Measurements from ENCODE around the gene PTPRD.

The PTPRD gene

GRCh38 chr9:9142001-9142400 is 1470.8 kb downstream of the PTPRD start:
- Histone ChIP-seq H3K4me1 (ENCODE audit: control insufficient read depth, insufficient read depth, low read length) (no peaks in the 10 kb centered on the region), H3K27ac (ENCODE audit: extremely low read depth, low read depth, low read length) (no peak overlapping the region), H3K9me3 (ENCODE audit: control insufficient read depth, insufficient read depth, low read depth, low read length) (no peaks in the 10 kb centered on the region), H3K4me3 (ENCODE audit: low read depth, low read length) (no peak overlapping the region), H3K36me3 (ENCODE audit: control insufficient read depth in 2 of 2, insufficient read depth in 1 of 2, low read length in 2 of 2) (no peaks in the 10 kb centered on the region)
- CTCF ChIA-PET, result interaction anchor here (0.6 kb wide), 1 partner anchor 163 kb away, joined by 3 read pairs; no protein-coding TSS in a partner anchor
- POLR2A ChIA-PET, result no interaction called here
- no peak for TF ChIP-seq ZNF768 (tag by site-specific recombination; IDR thresholded peaks at IDR 0.05)
- no peak for TF ChIP-seq ZBTB49 (tag by site-specific recombination; IDR thresholded peaks at IDR 0.05; ENCODE audit: low read depth)
- TF ChIP-seq ZFP41 (tag by site-specific recombination; IDR thresholded peaks at IDR 0.05; ENCODE audit: borderline replicate concordance), result no peak
- no peak for TF ChIP-seq ZNF302 (tag by site-specific recombination; IDR thresholded peaks at IDR 0.05; ENCODE audit: low read depth)
- TF ChIP-seq HIC1 (tag by site-specific recombination; IDR thresholded peaks at IDR 0.05), result no peak
- TF ChIP-seq ZNF114 (tag by site-specific recombination; IDR thresholded peaks at IDR 0.05), result no peak
- TF ChIP-seq, protein P1, sequence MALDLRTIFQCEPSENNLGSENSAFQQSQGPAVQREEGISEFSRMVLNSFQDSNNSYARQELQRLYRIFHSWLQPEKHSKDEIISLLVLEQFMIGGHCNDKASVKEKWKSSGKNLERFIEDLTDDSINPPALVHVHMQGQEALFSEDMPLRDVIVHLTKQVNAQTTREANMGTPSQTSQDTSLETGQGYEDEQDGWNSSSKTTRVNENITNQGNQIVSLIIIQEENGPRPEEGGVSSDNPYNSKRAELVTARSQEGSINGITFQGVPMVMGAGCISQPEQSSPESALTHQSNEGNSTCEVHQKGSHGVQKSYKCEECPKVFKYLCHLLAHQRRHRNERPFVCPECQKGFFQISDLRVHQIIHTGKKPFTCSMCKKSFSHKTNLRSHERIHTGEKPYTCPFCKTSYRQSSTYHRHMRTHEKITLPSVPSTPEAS (tag by site-specific recombination; IDR thresholded peaks at IDR 0.05), result no peak
- no peak for TF ChIP-seq ZNF423 (tag by site-specific recombination; IDR thresholded peaks at IDR 0.05)
- TF ChIP-seq BCL6B (tag by site-specific recombination; IDR thresholded peaks at IDR 0.05), result no peak
- no peak for TF ChIP-seq KLF9 (tag by site-specific recombination; IDR thresholded peaks at IDR 0.05; ENCODE audit: low read depth)
- TF ChIP-seq ZNF596 (tag by site-specific recombination; IDR thresholded peaks at IDR 0.05), result no peak
- no peak for TF ChIP-seq ZSCAN23 (tag by site-specific recombination; IDR thresholded peaks at IDR 0.05)
- TF ChIP-seq TSHZ1 (tag by site-specific recombination; IDR thresholded peaks at IDR 0.05; ENCODE audit: borderline replicate concordance), result no peak
- no peak for TF ChIP-seq ZNF184 (tag by site-specific recombination; IDR thresholded peaks at IDR 0.05)

- ChIA-PET POLR2A (no interaction called here), CTCF (no interaction called here)
- no peaks in the 10 kb centered on the region for H3K9me3 ChIP-seq (ENCODE audit: control insufficient read depth, insufficient read depth, low read depth, low read length)
- H3K4me3 ChIP-seq (ENCODE audit: low read depth, low read length), result no peak overlapping the region
- no peaks in the 10 kb centered on the region for H3K4me1 ChIP-seq (ENCODE audit: control insufficient read depth, insufficient read depth, low read length)
- no peak overlapping the region for H3K27ac ChIP-seq (ENCODE audit: extremely low read depth, low read depth, low read length)
- no peaks in the 10 kb centered on the region for H3K36me3 ChIP-seq (ENCODE audit: control insufficient read depth in 2 of 2, insufficient read depth in 1 of 2, low read length in 2 of 2)
- TF ChIP-seq ZNF791 (tag by site-specific recombination; IDR thresholded peaks at IDR 0.05) (no peak), ZNF521 (tag by site-specific recombination; IDR thresholded peaks at IDR 0.05) (no peak), ZNF792 (tag by site-specific recombination; IDR thresholded peaks at IDR 0.05) (no peak), ZFP69B (tag by site-specific recombination; IDR thresholded peaks at IDR 0.05) (no peak)
Measured at GRCh38 chr9:9133526-9133925, 1479.3 kb downstream of the PTPRD start.
